PC-3 (cell line): ENCODE measurements around the gene DTD1. TPM values are rescaled to one million over a fixed set of nuclear protein-coding genes. Genes with fewer than 3 reads are reported as not detected.

Experiments
- ATAC-seq: fragments of 200-7000 bp; cut with Tn5 transposase; 2 replicates; pipeline ENCODE4 v1.9.1; 2020; ENCODE audit warnings: mild to moderate bottlenecking, moderate library complexity
- BruUV-seq: library from RNA; stranded (reverse); fragments of 400-500 nt; replicated peaks from 2 replicates; lab custom pipeline; 2021; lab: Mats Ljungman, UMichigan
- CTCF ChIA-PET: fragments of 300-600 bp; sonication (Branson Sonifier 250); formaldehyde crosslinking; loops from one replicate; lab custom pipeline; 2022; ENCODE audit warnings: antibody characterized with exemption; lab: Charles Lee
- POLR2A ChIA-PET: fragments of 300-600 bp; sonication (Branson Sonifier 250); formaldehyde crosslinking; loops from one replicate; lab custom pipeline; 2022; ENCODE audit warnings: antibody characterized with exemption; ENCODE audit not compliant: unreplicated experiment; lab: Charles Lee
- DNase-seq: peaks from one replicate; pipeline ENCODE4 v3.0.0-alpha.2; 2015
- H2AFZ ChIP-seq: fragments of 300-600 bp; sonication (generic); 2 replicates; pipeline ENCODE4 v1.6.0; 2016; ENCODE audit warnings: antibody characterized with exemption, low read length
- H3F3A ChIP-seq: fragments of 300-600 bp; sonication (generic); one replicate; pipeline ENCODE4 v1.6.0; 2017; ENCODE audit warnings: antibody characterized with exemption, low read length, control low read depth, mild to moderate bottlenecking; ENCODE audit not compliant: unreplicated experiment
- H3K27ac ChIP-seq: fragments of 300-600 bp; sonication (generic); 2 replicates; pipeline ENCODE4 v1.5.1; 2016; ENCODE audit warnings: mild to moderate bottlenecking, low read length
- H3K27me3 ChIP-seq: fragments of 300-600 bp; sonication (generic); 2 replicates; pipeline ENCODE4 v1.6.1; 2016; ENCODE audit warnings: low read length, mixed read lengths
- H3K36me3 ChIP-seq: fragments of 300-600 bp; sonication (generic); 2 replicates; pipeline ENCODE4 v1.6.1; 2016; ENCODE audit warnings: low read depth, mixed run types, low read length, mixed read lengths
- H3K4me1 ChIP-seq: fragments of 300-600 bp; sonication (generic); 2 replicates; pipeline ENCODE4 v1.5.1; 2016; ENCODE audit warnings: low read length; ENCODE audit not compliant: insufficient read depth
- H3K4me2 ChIP-seq: fragments of 300-600 bp; sonication (generic); 2 replicates; pipeline ENCODE4 v1.6.0; 2016; ENCODE audit warnings: low read length
- H3K4me3 ChIP-seq: fragments of 300-600 bp; sonication (generic); 2 replicates; pipeline ENCODE4 v1.5.1; 2016; ENCODE audit warnings: mild to moderate bottlenecking, low read length, mixed read lengths
- H3K79me2 ChIP-seq: fragments of 300-600 bp; sonication (generic); 2 replicates; pipeline ENCODE4 v1.6.1; 2017; ENCODE audit warnings: low read length, mixed read lengths
- H3K9ac ChIP-seq: fragments of 300-600 bp; sonication (generic); 2 replicates; pipeline ENCODE4 v1.6.0; 2016; ENCODE audit warnings: mild to moderate bottlenecking, low read length
- H3K9me2 ChIP-seq: fragments of 300-600 bp; sonication (generic); replicated peaks from 2 replicates; pipeline ENCODE4 v1.6.1; 2016; ENCODE audit warnings: mixed run types, low read length, mixed read lengths
- H3K9me3 ChIP-seq: fragments of 300-600 bp; sonication (generic); 2 replicates; pipeline ENCODE4 v1.6.1; 2016; ENCODE audit warnings: low read length, mixed read lengths
- H4K20me1 ChIP-seq: fragments of 300-600 bp; sonication (generic); 2 replicates; pipeline ENCODE4 v1.6.1; 2016; ENCODE audit warnings: low read length, mixed read lengths
- EZH2 ChIP-seq: fragments of 300-600 bp; sonication (generic); IDR thresholded peaks from one replicate; pipeline ENCODE4 v1.6.1; 2017; ENCODE audit warnings: antibody characterized with exemption, mild to moderate bottlenecking, low read length; ENCODE audit not compliant: unreplicated experiment
- EZH2phosphoT487 ChIP-seq: fragments of 300-600 bp; sonication (generic); IDR thresholded peaks from 2 replicates; pipeline ENCODE4 v1.6.1; 2018; ENCODE audit warnings: mild to moderate bottlenecking, antibody characterized with exemption, low read length, borderline replicate concordance
- intact Hi-C: fragments of 100-400 bp; cut with micrococcal nuclease; formaldehyde crosslinking; loops from 2 replicates; pipeline ENCODE4 v1.9.0; 2023
- total RNA-seq: library from RNA; depleted of rRNA; stranded (reverse); fragments of >200 nt; gene quantifications from 2 replicates; pipeline ENCODE4 v1.2.3, GENCODE V29; 2014
- TF ChIP-seq, protein P1 (sequence below): fragments of 300-600 bp; sonication (generic); conservative IDR thresholded peaks from 2 replicates; pipeline ENCODE4 v1.5.1; 2017; ENCODE audit warnings: antibody characterized with exemption, low read depth, mild to moderate bottlenecking, low read length

Gene DTD1
- total RNA-seq, 1 experiment from 2014 or later: 124 TPM

DNA sequence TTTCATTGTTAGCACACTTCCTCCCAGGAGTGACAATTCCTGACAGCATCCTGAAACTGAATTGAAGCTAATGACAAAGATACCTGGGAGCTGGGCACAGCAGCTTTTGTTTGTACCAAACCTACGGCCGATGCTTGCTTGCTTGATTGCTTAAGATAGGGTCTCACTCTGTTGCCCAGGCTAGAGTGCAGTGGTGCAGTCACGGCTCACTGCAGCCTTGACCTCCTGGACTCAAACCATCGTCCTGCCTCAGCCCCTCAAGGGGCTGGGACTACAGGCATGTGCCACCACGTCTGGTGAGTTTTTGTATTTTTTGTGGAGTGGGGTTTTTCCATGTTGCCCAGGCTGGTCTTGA, 141.0 kb downstream of the DTD1 start:
- ChIA-PET CTCF (no interaction called here), POLR2A (no interaction called here)
- no TSS peak for BruUV-seq
- H3K27me3 ChIP-seq: no peaks in the 10 kb centered on the region
- H2AFZ ChIP-seq: no peak overlapping the region
- no peak for TF ChIP-seq EZH2phosphoT487
- TF ChIP-seq EZH2: no peak
- TF ChIP-seq, protein P1, sequence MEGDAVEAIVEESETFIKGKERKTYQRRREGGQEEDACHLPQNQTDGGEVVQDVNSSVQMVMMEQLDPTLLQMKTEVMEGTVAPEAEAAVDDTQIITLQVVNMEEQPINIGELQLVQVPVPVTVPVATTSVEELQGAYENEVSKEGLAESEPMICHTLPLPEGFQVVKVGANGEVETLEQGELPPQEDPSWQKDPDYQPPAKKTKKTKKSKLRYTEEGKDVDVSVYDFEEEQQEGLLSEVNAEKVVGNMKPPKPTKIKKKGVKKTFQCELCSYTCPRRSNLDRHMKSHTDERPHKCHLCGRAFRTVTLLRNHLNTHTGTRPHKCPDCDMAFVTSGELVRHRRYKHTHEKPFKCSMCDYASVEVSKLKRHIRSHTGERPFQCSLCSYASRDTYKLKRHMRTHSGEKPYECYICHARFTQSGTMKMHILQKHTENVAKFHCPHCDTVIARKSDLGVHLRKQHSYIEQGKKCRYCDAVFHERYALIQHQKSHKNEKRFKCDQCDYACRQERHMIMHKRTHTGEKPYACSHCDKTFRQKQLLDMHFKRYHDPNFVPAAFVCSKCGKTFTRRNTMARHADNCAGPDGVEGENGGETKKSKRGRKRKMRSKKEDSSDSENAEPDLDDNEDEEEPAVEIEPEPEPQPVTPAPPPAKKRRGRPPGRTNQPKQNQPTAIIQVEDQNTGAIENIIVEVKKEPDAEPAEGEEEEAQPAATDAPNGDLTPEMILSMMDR: no peak
- no peaks in the 10 kb centered on the region for H3K79me2 ChIP-seq
- intact Hi-C loops: no loop called here
- no peak for ATAC-seq
- no peaks in the 10 kb centered on the region for H3K9me3 ChIP-seq
- H4K20me1 ChIP-seq: no peaks in the 10 kb centered on the region
- no peaks in the 10 kb centered on the region for H3K36me3 ChIP-seq
- H3K27ac ChIP-seq: no peak overlapping the region
- H3F3A ChIP-seq: no peaks in the 10 kb centered on the region
- H3K4me3 ChIP-seq: no peak overlapping the region
- H3K9ac ChIP-seq: no peak overlapping the region
- DNase-seq: no peak
- H3K4me2 ChIP-seq: no peak overlapping the region
- H3K4me1 ChIP-seq: no peaks in the 10 kb centered on the region
- no peaks in the 10 kb centered on the region for H3K9me2 ChIP-seq

DNA sequence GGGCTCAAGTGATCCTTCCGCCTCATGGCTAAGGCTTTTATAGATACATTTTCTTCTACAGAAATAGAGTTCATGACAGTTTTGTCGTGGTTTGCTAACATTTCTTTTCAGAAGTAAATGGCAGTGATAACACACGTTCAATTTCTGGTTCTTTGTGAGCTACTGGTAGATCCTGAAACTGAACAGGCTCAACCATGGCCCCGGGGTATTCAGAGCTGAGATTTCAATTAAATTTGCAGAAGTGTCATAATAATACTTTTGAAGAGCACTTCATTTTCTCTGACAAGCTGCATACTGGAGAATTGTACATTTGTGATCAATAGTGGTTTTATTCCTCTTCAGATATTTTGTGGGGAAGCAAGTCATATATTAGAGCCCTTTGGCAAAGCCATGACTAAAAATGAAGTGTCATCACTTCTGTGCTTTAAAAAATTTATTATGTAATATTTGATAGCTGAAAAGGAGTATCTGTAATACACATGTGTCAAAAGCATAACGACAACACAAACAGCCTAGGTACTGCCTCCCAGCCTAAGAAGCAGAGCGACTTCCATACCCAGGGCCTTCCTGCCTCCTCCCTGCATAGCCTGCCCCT, 141.5 kb downstream of the DTD1 start:
- Histone ChIP-seq H3K4me3 (no peak overlapping the region), H3K9me2 (no peaks in the 10 kb centered on the region), H4K20me1 (no peaks in the 10 kb centered on the region), H3K27me3 (no peaks in the 10 kb centered on the region), H3K79me2 (no peaks in the 10 kb centered on the region), H3K4me2 (no peak overlapping the region), H3K27ac (no peak overlapping the region), H3F3A (no peaks in the 10 kb centered on the region), H3K9ac (no peak overlapping the region), H3K36me3 (no peaks in the 10 kb centered on the region), H2AFZ (no peak overlapping the region), H3K9me3 (no peaks in the 10 kb centered on the region), H3K4me1 (no peaks in the 10 kb centered on the region)
- intact Hi-C loops: no loop called here
- BruUV-seq: no TSS peak
- TF ChIP-seq, protein P1: no peak
- TF ChIP-seq EZH2phosphoT487 (no peak), EZH2 (no peak)
- CTCF ChIA-PET: no interaction called here
- DNase-seq (no peak), ATAC-seq (no peak)
- POLR2A ChIA-PET: no interaction called here

DNA sequence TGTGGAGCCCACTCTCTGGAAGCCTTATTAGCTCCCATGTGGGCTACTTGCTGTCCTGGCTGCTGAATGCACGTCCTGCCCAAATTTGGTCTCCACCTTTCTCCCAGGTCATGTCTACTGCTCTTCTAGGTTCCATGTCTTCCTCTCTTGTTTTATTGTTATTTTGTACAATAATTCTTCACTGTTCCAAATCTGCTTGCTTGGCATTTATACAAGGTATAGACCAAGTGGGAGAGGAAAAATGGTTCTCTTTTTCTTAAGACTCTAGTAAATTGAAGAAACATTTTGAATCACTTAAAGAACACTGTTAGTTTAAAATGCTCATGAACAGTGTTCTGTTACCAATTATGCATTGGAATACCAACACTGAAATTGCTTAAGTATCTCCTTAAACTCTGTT, 144.1 kb downstream of the DTD1 start:
- H3F3A ChIP-seq: no peaks in the 10 kb centered on the region
- POLR2A ChIA-PET: no interaction called here
- BruUV-seq: no TSS peak
- H3K4me3 ChIP-seq: no peak overlapping the region
- ATAC-seq (no peak), DNase-seq (no peak)
- TF ChIP-seq EZH2: no peak
- TF ChIP-seq EZH2phosphoT487: no peak
- TF ChIP-seq, protein P1: no peak
- no peak overlapping the region for H3K9ac ChIP-seq
- no peaks in the 10 kb centered on the region for H3K9me2 ChIP-seq
- no peaks in the 10 kb centered on the region for H3K4me1 ChIP-seq
- no peaks in the 10 kb centered on the region for H4K20me1 ChIP-seq
- H3K36me3 ChIP-seq: no peaks in the 10 kb centered on the region
- H3K27me3 ChIP-seq: no peaks in the 10 kb centered on the region
- H3K79me2 ChIP-seq: no peaks in the 10 kb centered on the region
- no peak overlapping the region for H3K27ac ChIP-seq
- CTCF ChIA-PET: no interaction called here
- no peak overlapping the region for H3K4me2 ChIP-seq
- no peaks in the 10 kb centered on the region for H3K9me3 ChIP-seq
- intact Hi-C loops: no loop called here
- no peak overlapping the region for H2AFZ ChIP-seq
